GM10248 (cell line): ENCODE results near the gene LAIR1.
"Not testable (repeated sequence)": the region's sequence is repeated elsewhere in the genome, so short reads cannot be mapped to it uniquely, and the experiment has no call there.

Experiments
- CTCF ChIA-PET: fragments of 300-600 bp; sonication (Branson Sonifier 250); formaldehyde crosslinking; extraction: SDS; loops from one replicate; lab custom pipeline; 2021; ENCODE audit warnings: antibody characterized with exemption; lab: Yijun Ruan, JAX
- POLR2A ChIA-PET: fragments of 350-650 bp; sonication (Branson Sonifier 250); formaldehyde crosslinking; extraction: SDS; loops from one replicate; lab custom pipeline; 2020; ENCODE audit warnings: antibody characterized with exemption; lab: Yijun Ruan, JAX
- DNase-seq: peaks from one replicate; pipeline ENCODE4 v3.0.0; 2012; ENCODE audit errors: extremely low spot score
- TF ChIP-seq, protein P1 (sequence below): IDR thresholded peaks from 2 replicates; pipeline ENCODE4 v1.5.1; 2012; ENCODE audit warnings: mild to moderate bottlenecking, low read depth; ENCODE audit errors: extremely low read depth, missing control alignments, control extremely low read depth

LAIR1 gene

DNA sequence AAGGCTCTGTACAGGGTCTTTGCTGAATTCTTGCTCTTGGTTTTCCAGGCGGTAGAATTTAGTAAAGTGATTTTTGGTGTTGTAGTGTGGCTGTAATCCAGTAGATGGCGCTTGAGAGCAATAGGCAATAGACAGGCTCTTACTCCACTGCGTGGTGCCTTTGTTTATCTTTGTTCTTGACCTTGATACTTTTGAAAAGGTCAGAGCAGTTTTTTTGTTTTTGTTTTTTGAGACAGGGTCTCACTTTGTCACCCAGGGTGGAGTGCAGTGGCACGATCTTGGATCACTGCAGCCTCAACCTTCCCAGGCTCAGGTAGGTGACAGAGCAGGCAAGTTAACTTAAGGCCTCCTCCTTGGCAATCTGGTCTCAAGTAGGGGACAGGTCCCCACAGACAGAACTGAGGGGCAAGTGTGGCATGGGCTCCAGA, 39.5 kb downstream of the LAIR1 start:
- CTCF ChIA-PET, result interaction anchor here (0.7 to 2.8 kb wide), 12 partner anchors 9 to 82 kb away, joined by 3 to 25 read pairs (median 5); no protein-coding TSS in a partner anchor
- TF ChIP-seq, protein P1, sequence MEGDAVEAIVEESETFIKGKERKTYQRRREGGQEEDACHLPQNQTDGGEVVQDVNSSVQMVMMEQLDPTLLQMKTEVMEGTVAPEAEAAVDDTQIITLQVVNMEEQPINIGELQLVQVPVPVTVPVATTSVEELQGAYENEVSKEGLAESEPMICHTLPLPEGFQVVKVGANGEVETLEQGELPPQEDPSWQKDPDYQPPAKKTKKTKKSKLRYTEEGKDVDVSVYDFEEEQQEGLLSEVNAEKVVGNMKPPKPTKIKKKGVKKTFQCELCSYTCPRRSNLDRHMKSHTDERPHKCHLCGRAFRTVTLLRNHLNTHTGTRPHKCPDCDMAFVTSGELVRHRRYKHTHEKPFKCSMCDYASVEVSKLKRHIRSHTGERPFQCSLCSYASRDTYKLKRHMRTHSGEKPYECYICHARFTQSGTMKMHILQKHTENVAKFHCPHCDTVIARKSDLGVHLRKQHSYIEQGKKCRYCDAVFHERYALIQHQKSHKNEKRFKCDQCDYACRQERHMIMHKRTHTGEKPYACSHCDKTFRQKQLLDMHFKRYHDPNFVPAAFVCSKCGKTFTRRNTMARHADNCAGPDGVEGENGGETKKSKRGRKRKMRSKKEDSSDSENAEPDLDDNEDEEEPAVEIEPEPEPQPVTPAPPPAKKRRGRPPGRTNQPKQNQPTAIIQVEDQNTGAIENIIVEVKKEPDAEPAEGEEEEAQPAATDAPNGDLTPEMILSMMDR, result peak; percentile 64
- POLR2A ChIA-PET, result no interaction called here
- peak; percentile 66 for DNase-seq

DNA sequence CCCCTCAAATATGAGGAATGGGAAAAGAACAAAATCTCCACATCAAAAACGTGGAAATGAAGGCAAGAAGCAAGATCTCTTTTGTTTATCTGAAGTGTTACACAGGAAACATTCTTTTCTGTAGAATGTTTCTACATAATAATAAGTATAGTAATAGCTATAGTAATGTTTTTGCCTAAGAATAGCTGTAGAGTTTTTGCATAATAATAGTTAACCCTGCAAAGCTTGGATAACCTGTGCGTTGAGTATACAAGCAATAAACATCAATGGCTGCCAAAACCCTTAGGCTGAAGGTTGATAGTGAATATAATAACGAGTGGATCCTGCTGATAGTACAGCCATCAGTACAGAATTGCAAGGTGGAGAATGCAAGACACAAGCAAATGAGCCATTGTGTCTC, 40.7 kb downstream of the LAIR1 start:
- POLR2A ChIA-PET, result no interaction called here
- no peak for DNase-seq
- CTCF ChIA-PET, result interaction anchor here (0.6 to 2.8 kb wide), 9 partner anchors 10 to 67 kb away, joined by 3 to 25 read pairs (median 4); no protein-coding TSS in a partner anchor

DNA sequence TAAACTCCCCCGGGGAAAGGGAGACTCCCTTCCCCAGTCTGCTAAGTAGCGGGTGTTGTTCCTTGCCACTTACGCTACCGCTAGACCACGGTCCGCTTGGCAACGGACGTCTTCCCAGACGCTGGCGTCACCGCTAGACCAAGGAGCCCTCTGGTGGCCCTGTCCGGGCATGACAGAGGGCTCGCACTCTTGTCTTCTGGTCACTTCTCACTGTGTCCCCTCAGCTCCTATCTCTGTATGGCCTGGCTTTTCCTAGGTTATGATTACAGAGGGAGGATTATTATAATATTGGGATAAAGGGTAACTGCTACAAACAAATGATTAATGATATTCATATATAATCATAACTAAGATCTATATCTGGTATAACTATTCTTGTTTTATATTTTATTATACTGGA, 41.8 kb downstream of the LAIR1 start:
- DNase-seq, POLR2A ChIA-PET: not testable (repeated sequence)
- CTCF ChIA-PET, result interaction anchor here (2.8 kb wide), 1 partner anchor 68 kb away, joined by 25 read pairs; no protein-coding TSS in a partner anchor

More for the DNA sequence above, 40.7 kb downstream of the LAIR1 start:
- TF ChIP-seq, protein P1, result no peak

DNA sequence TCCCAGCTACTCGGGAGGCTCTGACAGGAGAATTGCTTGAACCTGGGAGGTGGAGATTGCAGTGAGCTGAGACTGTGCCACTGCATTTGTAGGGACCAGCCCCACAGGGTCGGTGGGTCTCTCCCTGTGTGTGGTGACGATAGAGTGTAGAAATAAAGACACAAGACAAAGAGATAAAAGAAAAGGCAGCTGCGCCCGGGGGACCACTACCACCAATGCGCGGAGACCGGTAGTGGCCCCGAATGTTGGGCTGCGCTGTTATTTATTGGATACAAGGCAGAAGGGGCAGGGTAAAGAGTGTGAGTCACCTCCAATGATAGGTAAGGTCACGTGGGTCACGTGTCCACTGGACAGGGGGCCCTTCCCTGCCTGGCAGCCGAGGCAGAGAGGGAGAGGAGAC, 42.4 kb downstream of the LAIR1 start:
- DNase-seq, POLR2A ChIA-PET: not testable (repeated sequence)
- CTCF ChIA-PET, result interaction anchor here (1.2 to 2.4 kb wide), 3 partner anchors 12 to 69 kb away, joined by 4 to 11 read pairs (median 5); no protein-coding TSS in a partner anchor

DNA sequence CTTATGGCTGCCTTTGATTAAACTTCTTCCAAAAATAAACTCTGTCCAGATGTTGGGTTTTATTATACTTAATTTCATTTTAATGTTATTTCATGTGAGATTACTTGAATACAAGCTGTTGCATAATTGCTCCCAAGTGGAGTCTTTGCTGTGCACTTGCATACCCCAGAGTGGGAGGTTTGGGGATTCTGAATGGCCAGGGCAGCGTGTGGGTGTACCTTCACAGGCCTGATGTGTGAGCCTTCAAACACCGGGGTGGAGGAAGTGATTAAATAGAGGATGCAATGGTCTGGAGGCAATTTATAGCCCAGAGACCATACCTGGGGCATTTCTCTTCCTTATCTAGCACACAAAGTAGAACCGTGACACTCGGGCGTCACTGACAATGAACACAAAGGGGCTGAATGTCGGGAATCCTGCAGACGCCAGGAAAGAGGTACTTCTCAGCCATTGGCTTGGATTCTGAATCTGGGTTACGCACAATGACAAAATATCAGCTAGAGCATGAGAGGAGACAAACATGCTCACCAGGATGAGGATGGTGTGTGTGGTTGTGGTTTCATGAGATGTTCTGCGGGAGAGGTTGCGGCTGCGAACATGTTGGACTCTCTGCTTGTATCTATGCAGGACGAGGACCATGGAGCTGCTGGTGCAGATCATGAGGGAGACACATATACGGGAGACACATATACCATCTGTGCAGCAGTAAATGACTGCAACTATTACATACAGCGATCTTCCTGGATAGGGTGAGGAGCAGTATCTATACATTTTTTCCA, 44.6 kb downstream of the LAIR1 start:
- TF ChIP-seq, protein P1, result no peak
- DNase-seq, result no peak
- POLR2A ChIA-PET, result no interaction called here
- CTCF ChIA-PET, result interaction anchor here (1.4 to 2.4 kb wide), 2 partner anchors 14 to 71 kb away, joined by 3 to 11 read pairs; no protein-coding TSS in a partner anchor

DNA sequence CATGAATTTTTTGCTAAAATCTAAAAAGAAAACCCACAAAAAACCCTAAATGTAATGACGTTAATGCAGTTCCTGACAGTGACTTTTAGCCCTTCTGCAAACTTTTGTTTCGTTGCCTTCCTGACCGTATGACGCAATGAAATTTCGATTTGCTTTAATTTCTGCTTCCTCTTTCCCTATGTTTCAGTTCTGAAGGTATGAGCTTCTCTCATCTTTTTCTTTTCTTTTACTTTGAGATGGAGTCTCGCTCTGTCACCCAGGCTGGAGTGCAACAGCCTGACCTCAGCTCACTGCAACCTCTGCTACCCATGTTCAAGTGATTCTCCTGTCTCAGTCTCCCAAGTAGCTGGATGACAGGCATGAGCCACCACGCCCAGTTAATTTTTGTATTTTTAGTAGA, 45.7 kb downstream of the LAIR1 start:
- POLR2A ChIA-PET, result no interaction called here
- DNase-seq, result no peak
- CTCF ChIA-PET, result no interaction called here
- TF ChIP-seq, protein P1, result no peak

DNA sequence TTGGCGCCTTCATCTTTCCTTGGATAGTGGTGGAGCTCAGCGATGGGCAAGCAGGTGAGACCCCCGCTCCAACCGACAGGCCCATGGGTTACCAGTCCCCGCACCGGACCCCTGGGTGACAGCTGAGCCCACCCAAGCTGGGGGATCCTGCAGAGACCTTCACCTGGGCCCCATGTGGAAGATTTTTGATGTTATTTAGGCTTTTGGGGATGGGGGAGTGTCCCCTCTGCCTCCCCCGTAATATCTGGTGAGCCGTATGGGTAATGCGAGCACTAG, 46.8 kb downstream of the LAIR1 start:
- no peak for DNase-seq
- ChIA-PET POLR2A (no interaction called here), CTCF (interaction anchor here (1.7 kb wide), 1 partner anchor 10 kb away, joined by 4 read pairs; no protein-coding TSS in a partner anchor)
- TF ChIP-seq, protein P1, result no peak
